Lung (tissue), 12 donors: ENCODE measurements around the gene SLC4A3. TPM values are rescaled to one million over a fixed set of nuclear protein-coding genes. Genes with fewer than 3 reads are reported as not detected.
"Not testable (repeated sequence)": the region's sequence is repeated elsewhere in the genome, so short reads cannot be mapped to it uniquely, and the experiment has no call there.

Experiments
- ATAC-seq: fragments of 200-7000 bp; cut with Tn5 transposase; one replicate; pipeline ENCODE4 v1.9.1; 2020; ENCODE audit warnings: moderate number of reproducible peaks; ENCODE audit not compliant: insufficient read depth, low FRiP score
- DNase-seq, 3 donors: peaks; one replicate each; pipeline ENCODE4 v3.0.0-alpha.2; 2013 to 2017
- H3K27ac ChIP-seq, 2 donors: one replicate each; pipeline ENCODE4 v1.5.1; 2013; ENCODE audit warnings: mild to moderate bottlenecking in 2 of 2, moderate library complexity in 2 of 2, control low read depth in 1 of 2, inconsistent platforms in 1 of 2, low read depth in 1 of 2, low read length in 1 of 2
- H3K27me3 ChIP-seq, 3 donors: one replicate each; pipeline ENCODE4 v1.5.1; 2013; ENCODE audit warnings: low read length in 2 of 3; ENCODE audit not compliant: control insufficient read depth in 3 of 3, insufficient read depth in 3 of 3
- H3K36me3 ChIP-seq, 4 donors: one replicate each; pipeline ENCODE4 v1.5.1; 2013; ENCODE audit warnings: low read length in 4 of 4, mild to moderate bottlenecking in 1 of 4, moderate library complexity in 1 of 4; ENCODE audit not compliant: control insufficient read depth in 4 of 4, insufficient read depth in 4 of 4
- H3K4me1 ChIP-seq, 5 donors: one replicate each; pipeline ENCODE4 v1.5.1; 2013; ENCODE audit warnings: low read length in 5 of 5, mild to moderate bottlenecking in 2 of 5, moderate library complexity in 1 of 5; ENCODE audit not compliant: control insufficient read depth in 5 of 5, insufficient read depth in 5 of 5
- H3K4me3 ChIP-seq: one replicate; pipeline ENCODE4 v1.5.1; 2013; ENCODE audit warnings: mild to moderate bottlenecking, control low read depth, moderate library complexity
- H3K9ac ChIP-seq, 2 donors: one replicate each; pipeline ENCODE4 v1.5.1; 2013; ENCODE audit warnings: low read length in 2 of 2, control low read depth in 1 of 2; ENCODE audit not compliant: insufficient read depth in 1 of 2
- H3K9me3 ChIP-seq, 4 donors: one replicate each; pipeline ENCODE4 v1.5.1; 2013; ENCODE audit warnings: low read length in 3 of 4, mild to moderate bottlenecking in 1 of 4, moderate library complexity in 1 of 4; ENCODE audit not compliant: control insufficient read depth in 4 of 4, insufficient read depth in 3 of 4
- CTCF ChIP-seq: IDR thresholded peaks from 2 replicates; pipeline ENCODE4 v1.5.1; 2012; ENCODE audit warnings: mild to moderate bottlenecking; ENCODE audit errors: control extremely low read depth, extremely low read depth
- WGBS, 2 donors: extraction: QIAGEN DNeasy Blood & Tissue Kit; methylation state at CpG; one replicate each; pipeline ENCODE4 v1.1.7; 2013; 5-methylcytosine and 5-hydroxymethylcytosine counted together
- polyA plus RNA-seq, 2 donors: library from polyadenylated mRNA; stranded (reverse); fragments of 200-250 nt; gene quantifications; one replicate each; pipeline ENCODE4 v1.2.1, GENCODE V29; 2013
- total RNA-seq, 2 donors: library from RNA; depleted of rRNA in 1 of 2; stranded (reverse); fragments of >200 nt in 1 of 2; gene quantifications; one replicate each; pipeline ENCODE4 v1.2.1, GENCODE V29; 2014 to 2021
- donor health status: control.
- donor health status: control.
- donor health status: Bipolar disorder and iron deficiency.
- donor health status: healthy.
- donor health status: DM: yes; HTN: yes; CAD: no.

The SLC4A3 gene
- total and polyA plus RNA-seq, 4 donors: 0.59 to 3.2 (median 1.2) TPM

GRCh38 chr2:219648176-219648575 lies 20.7 kb downstream of the SLC4A3 start:
- DNase-seq: no peak
- H3K4me3 ChIP-seq: no peak overlapping the region
- H3K9ac ChIP-seq: no peak overlapping the region
- no peak overlapping the region for H3K27ac ChIP-seq
- H3K9me3 ChIP-seq: no peaks in the 10 kb centered on the region
- H3K36me3 ChIP-seq: no peaks in the 10 kb centered on the region
- peaks cover 0 to 8% (median 5%) of the 10 kb centered on the region in 3 donors for H3K27me3 ChIP-seq
- no peak for TF ChIP-seq CTCF
- no peak for ATAC-seq
- WGBS, 2 donors: 76 to 80% methylated on average over 2 of the region's 2 CpGs
- peaks cover 0 to 25% (median 8%) of the 10 kb centered on the region in 5 donors for H3K4me1 ChIP-seq

GRCh38 chr2:219648963-219649362 lies 21.5 kb downstream of the SLC4A3 start:
- H3K27ac ChIP-seq: no peak overlapping the region
- no peaks in the 10 kb centered on the region for H3K36me3 ChIP-seq
- TF ChIP-seq CTCF: no peak
- H3K9ac ChIP-seq: no peak overlapping the region
- DNase-seq (no peak), ATAC-seq (no peak)
- peaks cover 0 to 22% (median 8%) of the 10 kb centered on the region in 5 donors for H3K4me1 ChIP-seq
- no peaks in the 10 kb centered on the region for H3K9me3 ChIP-seq
- peaks cover 0 to 8% (median 5%) of the 10 kb centered on the region in 3 donors for H3K27me3 ChIP-seq
- H3K4me3 ChIP-seq: no peak overlapping the region
- 67 to 68% methylated on average over 4 of the region's 4 CpGs for WGBS, 2 donors

- Histone ChIP-seq H3K9ac (no peak overlapping the region), H3K4me1 (peaks cover 0 to 6% (median 3%) of the 10 kb centered on the region in 5 donors), H3K36me3 (no peaks in the 10 kb centered on the region), H3K27me3 (peaks cover 0 to 8% (median 5%) of the 10 kb centered on the region in 3 donors), H3K27ac (no peak overlapping the region), H3K4me3 (no peak overlapping the region), H3K9me3 (no peaks in the 10 kb centered on the region)
- no peak for DNase-seq
- 66 to 70% methylated on average over 8 of the region's 8 CpGs for WGBS, 2 donors
- TF ChIP-seq CTCF: no peak
- no peak for ATAC-seq
Measured at GRCh38 chr2:219650426-219651248, 23.2 kb downstream of the SLC4A3 start.

GRCh38 chr2:219651656-219652055 lies 24.2 kb downstream of the SLC4A3 start:
- H3K9ac ChIP-seq: not testable (repeated sequence)

More at GRCh38 chr2:219651656-219652055, 24.2 kb downstream of the SLC4A3 start:
- not testable (repeated sequence) for H3K36me3 ChIP-seq, ATAC-seq, H3K4me3 ChIP-seq, DNase-seq, H3K27ac ChIP-seq, H3K9me3 ChIP-seq, H3K4me1 ChIP-seq, H3K27me3 ChIP-seq
- 77 to 79% methylated on average over 6 of the region's 6 CpGs for WGBS, 2 donors
